GM18870 (cell line): ENCODE data around the gene SRPK2.

Source experiments
- ATAC-seq: cut with Tn5 transposase; IDR thresholded peaks from one replicate; pipeline ENCODE4 v1.9.1; 2021; ENCODE audit warnings: moderate library complexity; ENCODE audit not compliant: unreplicated experiment

Gene SRPK2

DNA sequence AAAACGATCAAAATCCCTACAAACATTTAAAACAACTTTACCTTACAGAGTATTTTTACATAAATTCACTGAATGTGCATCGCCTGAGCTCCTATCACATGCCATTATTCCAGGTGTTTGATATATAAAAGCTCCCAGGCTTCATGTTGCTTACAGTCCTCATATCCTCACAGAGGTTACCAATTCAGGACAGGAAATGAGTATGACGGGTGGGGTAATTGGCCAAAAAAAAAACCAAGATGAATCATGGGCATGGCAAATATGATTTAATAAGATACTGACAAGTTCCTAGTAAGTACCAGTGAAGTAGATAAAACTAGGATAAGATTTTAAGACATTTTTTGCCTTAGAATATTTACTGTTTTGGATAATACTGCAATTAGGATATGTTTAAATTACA lies 238.9 kb downstream of the SRPK2 start:
- ATAC-seq: no peak

DNA sequence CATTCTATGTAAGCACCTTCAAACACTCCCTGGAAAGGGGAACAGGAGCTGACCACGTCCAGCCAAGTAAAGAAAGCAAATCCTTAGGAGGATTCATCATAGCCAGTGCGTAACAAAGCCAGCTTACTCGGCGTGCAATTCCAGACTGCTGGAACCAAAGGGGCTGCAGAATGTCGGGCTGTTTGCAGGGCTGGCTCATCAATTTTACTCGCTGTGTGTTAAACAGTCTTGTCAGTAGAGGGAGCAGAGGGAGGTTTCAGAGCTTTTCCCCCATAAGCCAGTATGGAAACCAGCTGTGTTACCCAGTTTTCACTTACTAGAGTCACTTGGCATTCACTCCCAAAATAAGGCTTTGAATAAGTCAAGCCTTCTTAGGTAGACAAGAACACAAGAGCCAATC lies 247.7 kb downstream of the SRPK2 start:
- no peak for ATAC-seq

DNA sequence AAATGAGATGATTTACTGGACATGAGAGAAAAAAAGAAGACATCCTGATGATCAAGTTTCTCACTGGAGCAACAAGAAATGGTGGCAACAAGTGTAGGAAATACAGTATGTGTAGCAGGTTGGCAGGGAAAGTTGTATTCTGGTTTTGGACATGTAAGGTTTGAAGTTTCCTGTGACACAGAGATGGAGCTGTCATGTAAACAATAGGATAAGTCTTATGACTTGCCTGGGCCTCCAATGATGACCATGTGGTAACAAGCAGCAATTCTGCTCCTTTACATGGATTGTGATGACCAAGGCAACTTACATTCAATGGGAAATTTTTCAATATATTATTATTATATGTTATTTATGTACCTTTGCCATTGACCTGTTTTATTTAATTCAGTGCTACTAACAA lies 249.3 kb downstream of the SRPK2 start:
- ATAC-seq: no peak

DNA sequence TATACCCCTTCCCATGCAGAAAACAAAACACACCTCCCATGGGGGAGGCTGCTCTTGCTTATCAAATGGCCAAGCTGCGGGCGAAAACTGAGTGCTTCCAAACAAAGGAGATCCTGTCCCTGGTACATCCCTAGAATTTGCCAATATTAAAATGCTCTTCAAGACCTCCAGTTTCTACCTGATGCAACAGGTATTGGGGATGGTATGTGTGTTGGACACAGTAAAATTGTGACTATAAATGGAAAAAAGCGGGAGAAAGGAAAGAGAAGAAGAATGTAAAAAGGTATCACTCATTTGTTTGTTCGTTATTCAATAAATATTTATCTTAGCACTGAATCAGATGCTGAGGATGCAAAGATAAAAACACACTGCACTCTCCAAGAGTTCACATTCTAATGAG lies 250.8 kb downstream of the SRPK2 start:
- no peak for ATAC-seq

DNA sequence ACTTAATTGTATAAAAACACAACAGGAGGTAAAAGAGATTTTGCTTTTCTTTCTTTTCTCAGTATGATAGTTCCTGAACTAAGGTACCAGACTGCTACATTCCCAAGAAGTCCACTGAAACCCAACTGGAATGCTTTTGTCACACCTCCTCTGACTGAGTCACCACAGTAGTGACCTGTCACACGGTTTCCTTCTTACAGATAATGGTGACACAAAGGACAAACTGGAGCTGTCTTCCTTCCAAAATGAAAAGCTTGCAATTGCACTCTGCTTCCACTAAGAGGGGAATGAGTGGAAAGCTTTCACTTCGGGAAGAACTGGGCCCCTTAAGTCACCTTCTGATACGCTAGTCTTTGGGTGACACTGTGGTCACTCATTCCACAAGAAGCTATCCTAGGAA lies 252.5 kb downstream of the SRPK2 start:
- ATAC-seq: no peak

DNA sequence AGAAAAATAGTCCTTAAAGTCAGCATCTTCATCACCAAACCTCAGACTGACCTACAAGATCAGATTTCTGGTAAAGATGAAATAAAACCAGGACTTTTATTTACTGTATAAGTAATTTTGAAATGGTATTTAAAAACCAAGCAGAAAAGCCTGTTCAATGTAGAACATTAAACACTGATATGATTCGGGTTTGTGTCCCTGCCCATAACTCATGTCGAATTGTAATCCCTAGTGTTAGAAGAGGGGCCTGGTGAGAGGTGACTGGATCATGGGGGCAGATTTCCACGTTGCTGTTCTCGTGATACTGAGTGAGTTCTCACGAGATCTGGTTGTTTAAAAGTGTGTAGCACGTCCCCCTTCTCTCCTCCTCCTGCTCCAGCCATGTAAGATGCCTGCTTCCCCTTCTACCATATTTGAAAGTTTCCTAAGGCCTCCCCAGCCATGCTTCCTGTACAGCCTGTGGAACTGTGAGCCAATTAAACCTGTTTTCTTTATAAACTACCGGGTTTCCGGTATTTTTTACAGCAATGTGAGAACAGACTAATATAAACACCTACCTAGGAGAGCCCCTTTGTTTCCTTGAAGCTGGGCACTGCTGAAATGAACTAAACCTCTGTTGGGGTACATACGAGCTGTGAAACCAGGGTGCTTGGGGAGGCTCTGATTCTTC lies 254.6 kb downstream of the SRPK2 start:
- no peak for ATAC-seq

DNA sequence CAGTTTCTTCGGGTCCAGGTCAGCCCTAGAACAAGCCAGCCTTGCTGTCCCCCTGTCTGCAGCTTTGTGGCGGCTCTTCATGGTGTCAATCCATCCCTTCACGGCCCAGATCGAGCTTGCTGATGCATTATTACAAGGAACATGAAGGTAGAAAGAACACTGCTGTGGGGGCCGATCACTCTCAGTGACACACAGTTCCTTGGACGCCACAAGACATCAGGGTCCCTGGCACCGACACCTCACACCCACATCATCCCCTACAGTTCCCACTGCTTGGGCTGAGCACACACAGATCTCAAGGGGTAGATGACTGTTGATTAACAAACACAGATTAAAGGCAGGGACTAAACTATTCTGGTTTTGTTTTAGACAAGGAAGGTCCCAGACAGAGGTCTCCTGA lies 255.4 kb downstream of the SRPK2 start:
- no peak for ATAC-seq

DNA sequence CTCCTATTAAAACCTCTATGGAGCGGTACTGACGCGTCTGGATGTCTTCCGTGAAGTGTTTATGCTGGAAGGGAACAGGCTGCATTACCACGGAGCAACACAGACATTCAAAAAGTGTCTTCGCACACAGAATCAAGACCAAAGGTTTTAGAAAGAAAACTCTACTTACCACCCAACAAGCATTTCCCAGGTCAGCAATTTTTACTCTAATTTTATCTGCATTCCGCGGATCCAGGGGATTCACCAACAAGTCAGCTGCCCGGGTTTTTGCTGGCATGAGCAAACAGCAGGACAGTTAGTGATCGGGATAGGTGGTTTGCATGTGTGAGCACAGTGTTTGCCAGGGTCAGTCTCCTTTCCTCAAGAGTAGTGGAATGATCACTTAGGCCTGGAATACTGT lies 255.9 kb downstream of the SRPK2 start:
- ATAC-seq: no peak

DNA sequence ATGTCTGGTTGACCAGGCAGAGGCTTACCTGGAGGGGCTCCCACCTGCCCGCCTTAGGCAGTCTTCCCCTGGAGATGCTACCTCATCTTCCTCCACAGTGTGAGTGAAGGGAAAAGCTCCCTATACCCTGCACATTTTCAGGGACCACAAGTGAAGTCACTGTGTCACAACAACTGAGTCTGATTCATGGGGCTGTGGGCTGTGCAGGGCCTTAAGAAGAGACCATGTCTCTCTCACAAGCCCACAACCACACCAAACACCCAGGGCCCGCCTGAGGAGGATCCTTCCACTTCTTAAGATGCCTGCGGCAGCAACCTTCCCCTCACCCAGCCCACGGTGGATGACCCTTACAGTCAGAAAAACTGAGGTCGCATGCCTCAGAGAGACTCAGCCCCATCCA lies 256.4 kb downstream of the SRPK2 start:
- no peak for ATAC-seq

DNA sequence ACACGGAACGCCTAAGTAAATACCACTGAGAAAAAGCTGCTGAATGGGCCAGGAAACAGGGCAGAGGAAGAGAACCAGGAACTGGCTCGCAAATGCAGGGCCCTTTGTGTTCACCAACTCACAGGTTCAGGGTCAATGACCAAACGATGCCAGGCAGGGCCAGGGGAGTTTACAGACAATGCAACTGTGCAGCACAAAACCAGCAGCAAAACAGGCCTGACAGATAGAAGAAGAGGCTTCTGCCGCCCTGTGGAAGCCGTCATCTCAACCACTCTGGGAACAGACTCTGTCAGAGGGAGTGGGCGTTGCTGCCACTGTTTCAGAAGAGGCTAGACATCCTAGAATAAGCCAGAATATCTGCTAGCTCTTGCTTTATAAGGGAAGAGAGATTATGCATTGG lies 256.8 kb downstream of the SRPK2 start:
- no peak for ATAC-seq

DNA sequence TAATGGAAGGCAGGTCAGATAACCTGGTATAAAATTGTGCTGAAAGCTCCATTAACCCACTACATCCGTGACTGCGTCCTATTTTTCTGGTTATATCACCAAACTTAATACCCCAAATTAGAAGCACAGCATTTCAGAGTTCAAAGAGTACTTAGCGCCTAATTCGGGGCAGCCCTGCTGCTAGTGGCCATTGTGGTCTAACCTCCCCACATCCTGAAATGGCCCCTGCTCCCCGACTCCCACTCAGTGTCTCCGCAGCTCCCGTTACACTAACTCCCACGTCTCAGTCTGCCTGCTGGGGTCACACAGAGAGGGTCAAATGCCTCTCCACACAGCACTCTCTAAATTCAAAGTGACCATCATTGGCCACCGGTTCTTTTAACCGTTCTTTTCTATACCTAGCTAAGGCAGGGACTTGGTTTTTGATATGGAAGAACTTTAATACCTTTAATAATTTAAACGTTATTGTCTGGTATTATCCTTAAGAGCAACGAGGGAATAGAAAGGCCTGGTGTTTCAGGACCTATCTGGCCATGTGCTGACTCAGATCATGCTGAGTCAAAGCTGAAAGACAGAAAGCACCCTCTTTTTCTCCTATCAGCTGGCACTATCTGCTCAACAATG lies 257.6 kb downstream of the SRPK2 start:
- ATAC-seq: no peak

DNA sequence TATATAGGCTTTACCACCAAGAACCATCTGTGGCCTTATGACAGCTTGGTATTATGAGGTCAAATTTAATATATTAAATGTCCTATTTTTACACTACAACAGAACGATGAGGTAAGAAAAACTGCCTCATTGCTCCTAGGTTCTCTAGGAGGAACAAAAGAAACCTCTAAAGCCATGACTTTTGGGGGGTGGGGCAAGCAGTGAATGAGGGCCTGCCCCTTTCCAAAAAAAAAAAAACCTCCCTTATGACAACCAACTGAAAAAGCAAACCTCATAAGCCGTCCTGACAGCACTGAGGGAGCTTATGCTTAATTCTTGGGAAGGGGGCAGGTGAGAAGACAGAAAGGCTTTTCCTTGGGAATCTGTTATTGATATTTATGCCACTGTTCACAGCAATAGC lies 258.1 kb downstream of the SRPK2 start:
- no peak for ATAC-seq

DNA sequence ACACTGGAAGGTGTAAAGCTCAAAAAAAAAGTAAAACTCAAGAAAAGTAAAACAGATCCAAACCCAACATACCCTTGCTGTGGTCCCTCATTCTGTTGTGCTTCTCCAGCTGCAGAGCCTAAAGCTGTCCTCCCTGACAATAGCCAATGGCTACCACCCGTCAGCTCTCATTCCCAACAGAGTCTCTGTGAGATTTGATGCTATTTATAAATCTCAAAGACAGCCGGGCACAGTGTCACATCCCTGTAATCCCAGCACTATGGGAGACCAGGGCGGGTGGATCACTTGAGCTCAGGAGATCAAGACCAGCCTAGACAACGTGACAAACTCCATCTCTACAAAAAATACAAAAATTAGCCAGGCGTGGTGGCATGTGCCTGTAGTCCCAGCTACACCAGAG lies 258.7 kb downstream of the SRPK2 start:
- no peak for ATAC-seq

DNA sequence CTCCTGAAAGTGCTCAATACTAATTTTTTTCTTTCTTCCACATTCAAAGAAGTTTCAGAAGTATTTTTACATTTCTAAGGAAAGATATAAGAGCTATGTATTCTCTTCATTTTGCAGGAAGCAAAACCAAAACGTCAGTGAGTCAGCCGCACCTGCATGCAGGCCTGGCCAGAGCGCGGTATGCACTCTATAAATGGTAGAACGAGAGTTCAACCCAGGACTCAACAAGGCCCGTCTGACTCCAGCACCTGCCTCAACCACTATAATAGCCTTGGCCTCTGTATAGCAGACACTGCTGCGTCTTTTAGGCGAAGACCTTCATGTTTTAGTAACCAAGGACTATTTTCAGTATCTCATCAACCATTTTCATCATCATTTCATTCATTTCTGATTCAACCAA lies 261.5 kb downstream of the SRPK2 start:
- ATAC-seq: no peak

DNA sequence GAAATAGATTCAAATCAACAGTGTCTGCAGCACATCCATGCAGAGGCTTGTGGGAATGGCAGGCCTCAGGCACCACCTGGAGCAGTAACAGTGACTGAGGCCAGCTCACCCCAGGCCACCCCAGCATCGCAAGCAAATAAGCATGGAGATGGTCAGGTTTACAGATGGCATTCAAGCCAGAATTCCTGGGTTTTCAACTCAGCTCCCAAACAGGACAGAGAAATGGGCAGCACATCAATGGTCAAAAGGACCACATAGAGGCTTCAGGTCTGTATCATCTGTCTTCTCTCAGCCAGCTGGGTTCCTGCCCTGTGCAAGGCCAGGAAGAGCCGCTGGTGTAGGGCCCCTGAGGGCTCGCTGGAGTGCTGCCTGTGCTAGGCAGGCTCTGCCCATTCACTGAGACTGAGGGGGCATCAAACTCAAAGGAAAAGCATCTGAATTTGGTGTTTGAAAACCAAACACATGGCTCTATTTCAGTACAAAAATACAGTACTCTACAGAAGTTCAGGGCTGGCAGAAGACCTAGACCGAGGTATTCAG lies 262.2 kb downstream of the SRPK2 start:
- no peak for ATAC-seq

DNA sequence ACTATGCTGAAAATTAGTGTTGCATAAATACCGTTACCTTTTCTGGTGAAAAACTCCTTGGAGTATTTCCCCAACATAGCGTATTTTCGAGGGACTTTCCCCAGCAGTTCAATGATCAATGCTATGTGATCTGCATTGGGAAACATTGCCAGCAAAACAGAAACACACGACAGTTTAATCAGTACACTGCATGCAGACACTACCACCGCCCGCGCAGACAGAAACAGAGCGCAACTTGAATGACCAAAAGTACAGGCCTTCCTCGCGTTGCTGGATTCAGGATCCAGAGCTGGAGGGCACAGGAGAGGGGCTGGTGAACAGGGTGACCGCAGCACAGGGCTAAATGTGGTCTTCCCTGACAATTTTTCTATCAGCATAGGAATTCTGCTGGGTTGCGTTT lies 263.0 kb downstream of the SRPK2 start:
- ATAC-seq: no peak

DNA sequence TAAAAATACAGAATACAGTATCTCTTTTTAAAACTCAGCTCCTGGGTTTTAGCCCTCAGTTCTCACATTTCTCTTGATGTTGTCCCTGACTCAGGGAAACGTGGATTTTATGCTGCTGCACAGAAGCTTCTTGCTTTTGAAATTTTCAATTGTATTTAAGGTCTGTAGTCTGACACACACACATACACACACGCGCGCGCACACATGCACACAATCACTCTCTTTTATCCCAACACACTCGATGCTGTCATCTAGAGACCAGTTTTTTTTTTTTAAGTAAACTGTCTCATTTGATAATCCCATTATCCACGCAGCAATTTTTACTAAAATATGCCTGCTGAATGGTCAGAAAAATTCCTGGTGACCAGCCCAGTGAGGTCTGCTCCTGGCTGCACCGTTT lies 266.1 kb downstream of the SRPK2 start:
- no peak for ATAC-seq

DNA sequence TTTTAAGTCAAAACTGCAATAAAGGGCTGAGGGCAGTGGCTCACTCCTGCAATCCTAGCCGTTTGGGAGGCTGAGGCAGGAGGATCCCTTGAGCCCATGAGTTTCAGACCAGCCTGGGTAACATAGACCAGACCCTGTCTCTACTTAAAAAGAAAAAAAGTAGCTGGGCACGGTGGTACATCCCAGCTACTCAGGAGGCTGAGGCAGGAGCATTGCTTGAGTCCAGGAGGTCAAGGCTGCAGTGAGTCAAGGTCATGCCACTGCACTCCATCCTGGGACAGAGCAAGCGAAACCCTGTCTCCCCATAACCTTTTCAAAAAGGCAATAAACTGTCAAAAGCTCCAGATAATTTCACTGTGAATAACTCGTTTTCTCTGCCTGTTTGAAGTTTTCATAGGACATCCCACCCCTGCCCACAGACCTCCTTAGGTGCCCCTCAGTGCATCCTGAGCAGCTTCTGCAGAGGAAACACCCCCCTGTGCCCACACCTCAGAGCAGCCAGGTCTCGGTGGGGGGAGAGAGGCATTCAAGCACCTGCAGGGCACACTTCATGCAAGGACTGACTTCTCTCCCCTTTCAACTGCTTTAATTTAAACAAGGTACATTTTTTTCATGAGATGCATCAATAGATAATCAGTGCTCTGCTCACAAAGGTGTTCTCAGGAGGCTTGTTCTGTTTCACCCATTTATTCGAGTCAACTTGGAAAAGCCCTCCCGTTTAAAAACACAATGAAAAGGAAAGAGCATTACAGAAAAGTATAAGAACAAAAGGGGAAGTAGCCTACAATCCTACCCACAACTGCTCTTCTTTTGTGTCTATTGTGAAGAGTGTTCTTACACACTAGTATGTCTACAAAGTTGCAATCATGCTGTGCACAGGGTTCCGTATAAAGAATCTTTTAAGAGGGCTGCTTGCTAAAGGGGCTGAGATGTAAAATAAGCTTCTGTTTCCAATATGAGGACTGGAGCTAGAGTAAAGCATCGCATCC lies 269.8 kb downstream of the SRPK2 start:
- ATAC-seq: no peak

DNA sequence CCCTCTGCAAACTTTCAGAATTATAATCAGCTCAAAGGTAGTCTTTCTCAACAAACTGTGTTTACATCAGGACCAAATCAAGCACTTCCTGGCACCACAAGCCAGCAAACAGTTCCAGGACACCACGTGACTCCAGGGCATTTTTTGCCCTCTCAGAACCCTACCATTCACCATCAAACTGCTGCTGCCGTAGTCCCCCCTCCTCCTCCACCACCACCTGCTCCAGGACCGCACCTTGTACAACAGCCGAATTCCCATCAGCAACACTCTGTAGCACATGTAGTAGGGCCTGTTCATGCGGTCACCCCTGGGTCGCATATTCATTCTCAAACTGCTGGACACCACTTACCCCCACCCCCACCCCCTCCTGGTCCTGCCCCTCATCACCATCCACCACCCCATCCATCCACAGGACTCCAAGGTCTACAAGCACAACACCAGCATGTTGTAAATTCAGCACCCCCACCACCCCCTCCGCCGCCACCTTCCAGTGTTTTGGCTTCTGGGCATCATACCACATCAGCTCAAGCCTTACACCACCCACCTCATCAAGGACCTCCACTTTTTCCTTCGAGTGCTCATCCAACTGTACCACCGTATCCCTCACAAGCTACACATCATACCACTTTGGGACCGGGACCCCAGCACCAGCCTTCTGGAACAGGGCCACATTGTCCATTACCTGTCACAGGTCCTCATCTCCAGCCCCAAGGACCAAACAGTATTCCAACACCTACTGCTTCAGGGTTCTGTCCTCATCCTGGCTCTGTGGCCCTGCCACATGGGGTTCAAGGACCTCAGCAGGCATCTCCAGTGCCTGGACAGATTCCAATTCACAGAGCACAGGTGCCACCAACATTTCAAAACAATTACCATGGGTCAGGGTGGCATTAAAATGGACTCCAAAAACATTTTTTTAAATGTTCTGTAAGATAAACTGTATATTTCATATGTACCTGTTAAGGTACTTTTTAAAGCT lies 276.0 kb downstream of the SRPK2 start:
- no peak for ATAC-seq

DNA sequence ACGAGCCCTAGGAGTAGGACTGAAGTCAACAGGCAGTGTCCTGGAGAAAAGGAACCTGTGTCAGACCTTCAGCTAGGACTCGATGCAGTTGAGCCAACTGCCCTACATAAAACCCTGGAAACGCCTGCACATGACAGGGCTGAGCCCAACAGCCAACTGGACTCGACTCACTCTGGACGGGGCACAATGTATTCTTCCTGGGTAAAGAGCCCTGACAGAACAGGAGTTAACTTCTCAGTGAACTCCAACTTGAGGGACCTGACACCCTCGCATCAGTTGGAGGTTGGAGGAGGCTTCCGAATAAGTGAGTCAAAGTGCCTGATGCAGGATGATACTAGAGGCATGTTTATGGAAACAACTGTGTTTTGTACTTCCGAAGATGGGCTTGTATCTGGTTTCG lies 281.3 kb downstream of the SRPK2 start:
- ATAC-seq: no peak
